GM19240 (cell line): ENCODE results near the gene DEPDC5.
"Not testable (repeated sequence)": the region's sequence is repeated elsewhere in the genome, so short reads cannot be mapped to it uniquely, and the experiment has no call there.

ENCODE experiments used
- DNase-seq: peaks from one replicate; pipeline ENCODE4 v3.0.0; 2011; ENCODE audit warnings: low spot score; ENCODE audit not compliant: insufficient read length

The DEPDC5 gene

DNA sequence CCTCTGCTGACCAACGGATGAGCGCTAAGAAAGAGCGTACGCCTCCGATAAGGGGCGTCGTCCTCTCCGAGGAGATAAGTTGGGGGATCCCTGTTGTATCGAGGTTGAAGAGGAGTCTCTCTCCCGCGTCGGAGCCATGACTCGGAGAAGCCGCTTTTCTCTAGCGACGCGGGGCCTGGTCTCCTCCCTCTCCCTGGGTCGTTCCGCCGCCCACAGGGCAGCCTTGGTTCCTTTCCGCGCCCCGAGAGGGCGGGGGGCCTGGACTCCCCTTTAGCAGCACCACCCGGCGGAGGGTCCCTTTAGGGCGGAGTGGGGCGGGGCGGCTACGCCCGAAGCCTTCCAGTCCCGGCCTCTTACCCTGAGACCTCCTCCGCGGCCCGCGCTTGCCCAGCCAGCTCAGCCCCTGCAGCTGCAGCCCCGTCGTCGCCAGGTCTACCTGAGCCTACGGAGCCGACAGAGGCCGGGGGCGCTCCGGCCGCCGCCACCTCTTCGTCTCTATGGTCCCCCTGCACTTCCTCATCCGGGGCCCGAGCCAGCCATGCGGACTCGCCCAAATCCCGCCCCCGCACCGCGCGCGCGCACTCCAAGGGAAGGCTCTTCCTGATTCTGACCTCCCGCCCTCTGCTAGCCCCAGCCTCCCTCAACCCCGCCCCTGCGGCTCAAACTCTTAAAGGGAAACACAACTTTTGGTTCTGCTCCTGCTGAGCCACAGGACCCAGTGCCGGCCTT lies 4.0 kb upstream of the DEPDC5 start, which contains the start of gene PRR14L:
Gene PRR14L, minus strand, starts transcription at position 497 of the 729 bp plus-strand sequence. CDS start 11,272 bp downstream, outside the sequence.
- peak; percentile 79 for DNase-seq

DNA sequence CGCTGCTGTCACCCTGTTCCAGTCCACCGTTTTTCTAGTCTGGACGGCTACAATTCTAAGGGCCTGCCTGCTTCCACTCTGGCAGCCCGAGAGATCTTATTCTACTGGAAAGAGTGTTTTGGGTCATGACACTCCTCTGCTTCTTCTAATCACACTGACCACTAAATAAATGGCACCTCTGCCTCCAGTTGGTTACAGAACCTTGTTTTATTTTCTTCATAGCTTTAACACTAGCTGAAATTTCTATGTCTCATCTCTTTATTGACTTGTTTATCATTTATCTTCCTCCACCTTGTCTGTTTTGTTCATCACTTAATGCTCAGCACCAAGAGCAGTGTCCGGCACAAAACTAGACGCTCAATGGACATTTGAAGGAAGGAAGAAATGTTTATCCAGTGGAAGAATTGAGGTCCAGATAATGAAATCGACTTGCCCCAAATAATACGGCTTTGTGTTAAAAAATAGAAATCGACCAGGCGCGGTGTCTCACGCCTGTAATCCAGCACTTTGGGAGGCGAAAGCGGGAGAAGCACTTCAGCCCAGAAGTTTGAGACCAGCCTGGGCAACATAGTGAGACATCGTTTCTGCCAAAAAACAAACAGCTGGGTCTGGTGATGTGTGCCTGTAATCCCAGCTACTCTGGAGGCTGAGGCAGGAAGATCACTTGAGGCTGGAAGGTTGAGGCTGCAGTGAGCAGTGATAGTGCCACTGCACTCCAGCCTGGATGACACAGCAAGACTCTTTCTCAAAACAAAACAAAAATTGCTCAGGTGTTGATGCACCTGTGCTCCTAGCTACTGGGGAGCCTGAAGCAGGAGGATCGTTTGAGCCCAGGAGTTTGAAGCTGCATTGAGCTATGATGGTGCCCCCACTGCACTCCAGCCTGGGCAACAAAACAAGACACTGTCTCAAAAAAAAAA lies 3.2 kb upstream of the DEPDC5 start:
- no peak for DNase-seq

DNA sequence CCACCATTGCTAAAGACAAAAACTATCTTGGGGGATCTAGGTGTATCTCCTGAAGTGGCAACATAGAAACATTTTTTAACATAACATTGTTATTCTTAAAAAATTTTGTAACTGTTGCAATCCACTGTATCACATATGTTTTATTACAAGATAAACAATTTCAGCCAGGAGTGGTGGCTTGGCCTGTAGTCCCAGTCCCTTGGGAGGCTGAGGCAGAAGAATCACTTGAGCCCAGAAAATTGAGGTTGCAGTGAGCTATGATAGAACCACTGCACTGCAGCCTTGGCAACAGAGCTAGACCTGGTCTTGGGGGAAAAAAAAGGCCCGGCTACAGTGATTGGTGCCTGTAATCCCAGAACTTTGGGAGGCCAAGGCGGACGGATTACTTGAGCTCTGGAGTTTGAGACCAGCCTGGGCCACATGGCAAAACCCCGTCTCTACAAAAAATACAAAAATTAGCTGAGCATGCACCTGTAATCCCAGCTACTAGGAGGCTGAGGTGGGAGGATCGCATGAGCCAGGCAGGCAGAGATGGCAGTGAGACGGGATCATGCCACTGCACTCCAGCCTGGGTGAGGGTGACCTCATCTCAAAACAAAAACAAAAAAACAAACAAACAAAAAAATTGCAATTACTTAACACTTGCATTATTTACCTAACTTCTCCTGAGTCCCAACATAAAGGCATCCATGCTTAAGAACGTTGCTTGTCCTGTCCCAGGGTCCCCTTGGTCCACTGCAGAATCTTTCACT lies 1.5 kb upstream of the DEPDC5 start:
- DNase-seq = no peak

DNA sequence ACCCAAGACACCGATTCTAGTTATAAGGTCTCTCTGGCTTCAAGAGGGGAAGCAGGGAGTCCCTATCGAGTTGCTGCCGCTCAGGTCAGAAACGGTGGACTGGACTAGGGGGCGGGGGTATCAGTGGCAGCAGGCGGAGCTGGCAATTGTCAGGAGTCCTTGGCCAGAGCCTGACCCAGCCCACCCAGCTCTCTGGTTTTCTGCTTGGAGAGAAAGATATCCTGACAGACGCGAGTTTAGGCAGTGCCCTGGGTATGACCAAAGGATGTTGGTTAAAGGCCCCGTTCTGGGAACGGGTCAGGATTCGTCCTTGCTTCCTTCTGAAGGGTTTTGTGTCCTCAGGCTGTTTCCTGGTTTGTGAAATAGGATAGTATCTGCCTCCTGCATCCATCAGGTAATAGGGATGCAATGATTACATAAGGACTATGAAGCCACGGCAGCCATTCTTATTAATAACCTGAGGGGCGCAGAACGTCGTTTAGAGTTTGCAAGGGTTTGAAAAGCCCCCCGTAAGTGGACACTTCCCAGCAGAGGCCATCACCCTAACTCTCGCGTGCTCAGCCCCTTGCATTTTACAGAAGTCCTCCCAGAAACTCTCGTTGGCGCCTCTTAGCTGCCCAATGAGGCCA lies 700 bp upstream of the DEPDC5 start:
- no peak for DNase-seq

DNA sequence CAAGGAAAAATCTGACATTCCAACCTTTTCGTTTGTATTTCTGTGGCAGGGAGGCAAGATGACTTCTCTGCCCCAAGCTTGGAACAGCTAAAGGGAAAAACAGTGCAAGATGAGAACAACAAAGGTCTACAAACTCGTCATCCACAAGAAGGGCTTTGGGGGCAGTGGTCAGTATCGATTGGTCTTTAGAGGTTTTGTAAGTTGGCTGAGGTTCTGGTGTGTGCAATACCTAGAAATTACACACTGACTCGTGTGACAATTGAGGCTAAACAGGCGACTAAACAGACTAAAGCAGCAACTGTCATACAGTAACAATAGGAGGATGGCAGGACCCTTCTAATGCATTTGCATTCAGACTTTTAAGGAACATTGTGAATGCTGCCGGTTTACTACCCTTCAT lies 994 bp downstream of the DEPDC5 start:
- DNase-seq = no peak

DNA sequence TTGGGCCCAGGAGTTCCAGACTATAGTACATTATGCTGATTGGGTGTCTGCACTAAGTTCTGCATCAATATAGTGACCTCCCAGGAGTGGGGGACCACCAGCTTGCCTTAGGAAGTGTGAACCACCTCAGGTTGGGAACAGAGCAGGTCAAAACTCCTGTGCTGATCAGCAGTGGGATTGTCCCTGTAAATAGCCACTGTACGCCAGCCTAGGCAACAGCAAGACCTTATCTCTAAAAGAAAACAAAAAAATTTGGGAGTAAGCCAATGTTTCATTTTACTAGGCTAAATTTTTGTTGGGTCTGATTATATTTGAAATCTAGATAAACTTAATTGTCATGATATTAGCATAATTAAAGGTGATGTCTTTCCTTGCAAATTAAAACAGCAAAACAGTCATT lies 3.4 kb downstream of the DEPDC5 start:
- DNase-seq = no peak

DNA sequence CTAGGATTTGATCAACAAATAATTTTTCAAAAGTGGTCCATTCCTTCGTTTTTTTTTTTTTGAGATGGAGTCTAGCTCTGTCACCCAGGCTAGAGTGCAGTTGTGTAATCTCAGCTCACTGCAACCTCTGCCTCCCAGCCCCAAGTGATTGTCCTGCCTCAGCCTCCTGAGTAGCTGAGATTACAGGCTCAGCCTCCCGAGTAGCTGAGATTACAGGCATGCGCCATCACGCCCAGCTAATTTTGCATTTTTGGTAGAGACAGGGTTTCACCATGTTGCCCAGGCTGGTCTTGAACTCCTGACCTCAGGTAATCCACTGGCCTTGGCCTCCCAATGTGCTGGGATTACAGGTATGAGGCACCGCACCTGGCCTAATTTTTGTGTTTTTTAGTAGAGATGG lies 5.0 kb downstream of the DEPDC5 start:
- DNase-seq = not testable (repeated sequence)

DNA sequence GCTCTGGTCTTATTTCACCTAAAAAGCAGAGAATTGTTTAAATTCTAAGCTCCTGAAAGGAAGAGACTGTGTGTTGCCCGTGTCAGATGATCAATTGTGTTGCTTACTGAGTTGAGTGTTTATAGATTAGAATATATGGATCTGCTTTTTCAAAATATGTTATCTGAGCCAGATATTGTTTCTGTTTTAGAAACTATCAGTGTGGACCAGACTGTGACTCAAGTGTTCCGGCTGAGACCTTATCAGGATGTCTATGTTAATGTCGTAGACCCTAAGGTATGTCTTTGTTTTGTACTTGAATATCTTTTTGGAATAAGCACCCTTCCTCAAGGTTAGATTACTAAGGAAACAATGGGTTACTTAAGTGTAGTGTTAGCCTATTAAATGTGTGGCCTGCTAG lies 11.0 kb downstream of the DEPDC5 start:
- no peak for DNase-seq

DNA sequence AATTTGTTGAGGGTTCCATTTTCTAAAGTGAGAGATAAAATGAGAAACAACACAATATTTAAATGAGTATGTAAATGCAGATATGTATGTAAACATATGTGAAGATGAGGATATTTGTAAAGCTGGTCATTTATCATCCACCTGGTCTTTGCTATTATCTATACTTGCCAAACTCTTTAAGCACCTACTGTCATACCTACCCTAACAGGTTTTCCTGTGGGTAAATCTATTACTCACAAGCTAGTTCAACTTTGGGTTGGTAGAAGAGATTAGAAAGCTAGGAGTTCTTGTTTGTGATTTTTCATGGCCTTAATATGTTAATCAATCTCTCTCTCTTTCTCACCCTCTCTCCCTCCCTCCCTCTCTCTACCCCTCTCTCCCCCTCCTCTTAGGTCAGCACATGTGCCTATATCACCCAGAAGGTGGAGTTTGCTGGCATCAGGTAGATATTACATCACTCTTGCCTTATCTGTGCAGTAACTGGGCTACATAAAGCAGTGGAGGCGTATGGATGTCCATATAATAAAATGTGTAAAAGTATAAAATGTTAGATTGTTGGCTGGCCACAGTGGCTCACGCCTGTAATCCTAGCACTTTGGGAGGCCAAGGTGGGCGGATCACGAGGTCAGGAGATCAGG lies 14.7 kb downstream of the DEPDC5 start:
- no peak for DNase-seq

DNA sequence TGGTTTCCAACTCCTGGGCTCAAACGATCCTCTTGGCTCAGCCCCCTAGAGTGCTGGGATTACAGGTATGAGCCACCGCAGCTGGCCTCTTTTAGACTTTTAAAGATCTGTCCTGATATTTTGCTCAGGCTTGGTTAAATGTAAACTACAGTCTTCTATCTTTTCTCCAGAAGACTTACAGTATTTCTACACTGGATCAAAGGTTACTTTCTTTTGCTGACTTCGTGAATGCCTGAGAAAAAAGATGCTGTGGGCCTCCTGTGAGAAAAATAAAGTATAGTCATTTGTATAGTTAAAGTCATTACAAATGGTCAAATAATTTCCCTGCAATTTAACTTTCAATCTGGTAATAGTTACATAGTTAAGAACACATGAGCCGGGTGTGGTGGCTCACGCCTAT lies 19.6 kb downstream of the DEPDC5 start:
- no peak for DNase-seq

DNA sequence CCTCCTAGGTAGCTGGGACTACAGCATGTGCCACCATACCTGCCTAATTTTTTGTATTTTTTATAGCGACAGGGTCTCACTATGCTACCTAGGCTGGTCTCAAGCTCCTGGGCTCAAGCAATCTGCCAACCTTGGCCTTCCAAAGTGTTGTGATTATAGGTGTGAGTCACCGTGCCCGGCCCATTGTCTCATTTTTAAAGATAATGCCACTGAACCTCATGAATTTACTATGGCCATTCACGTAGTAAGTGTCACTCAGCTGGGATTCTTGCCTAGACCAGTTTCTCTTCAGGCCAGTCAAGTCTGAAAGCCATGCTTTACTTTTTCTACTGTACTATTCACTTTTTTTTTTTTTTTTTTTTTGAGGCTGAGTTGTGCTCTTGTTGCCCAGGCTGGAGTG lies 22.4 kb downstream of the DEPDC5 start:
- DNase-seq = no peak

DNA sequence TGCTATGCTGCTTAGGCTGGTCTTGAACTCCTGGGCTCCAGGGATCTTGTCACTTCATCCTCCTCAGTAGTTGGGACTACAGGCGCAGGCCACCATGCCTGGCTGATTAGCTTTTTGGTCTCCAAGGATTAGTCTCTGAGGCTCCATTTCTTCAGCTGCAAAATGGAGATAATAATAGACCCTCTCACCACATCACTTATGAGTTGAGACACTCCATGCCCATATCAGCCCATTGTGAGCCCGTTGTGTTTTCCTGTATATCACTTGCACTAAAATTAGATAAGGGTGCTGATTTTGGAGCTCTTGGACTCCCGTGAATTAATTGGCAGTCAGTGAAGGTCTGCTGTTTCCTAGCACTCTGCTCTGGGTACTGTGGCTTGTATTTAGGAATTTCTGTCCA lies 36.0 kb downstream of the DEPDC5 start:
- DNase-seq = no peak

DNA sequence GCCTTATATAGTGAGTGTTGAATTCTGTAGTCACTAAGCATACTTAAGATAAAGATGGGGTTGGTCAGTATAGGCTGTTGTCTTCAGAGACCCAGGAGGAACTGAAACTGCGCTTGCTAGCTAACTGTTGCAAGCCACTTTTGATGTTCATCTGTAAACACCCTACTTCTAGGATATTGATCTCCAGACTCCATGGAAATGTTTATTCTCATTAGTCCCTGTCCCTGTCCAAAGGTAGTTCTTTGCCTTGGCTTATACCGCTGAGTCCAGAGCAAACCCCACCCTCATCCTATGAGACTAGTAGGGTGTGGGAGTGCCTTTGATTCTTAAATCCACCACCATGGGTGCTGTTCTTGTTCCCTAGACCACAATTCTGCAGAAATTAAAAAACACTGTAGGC lies 36.4 kb downstream of the DEPDC5 start:
- DNase-seq = no peak

DNA sequence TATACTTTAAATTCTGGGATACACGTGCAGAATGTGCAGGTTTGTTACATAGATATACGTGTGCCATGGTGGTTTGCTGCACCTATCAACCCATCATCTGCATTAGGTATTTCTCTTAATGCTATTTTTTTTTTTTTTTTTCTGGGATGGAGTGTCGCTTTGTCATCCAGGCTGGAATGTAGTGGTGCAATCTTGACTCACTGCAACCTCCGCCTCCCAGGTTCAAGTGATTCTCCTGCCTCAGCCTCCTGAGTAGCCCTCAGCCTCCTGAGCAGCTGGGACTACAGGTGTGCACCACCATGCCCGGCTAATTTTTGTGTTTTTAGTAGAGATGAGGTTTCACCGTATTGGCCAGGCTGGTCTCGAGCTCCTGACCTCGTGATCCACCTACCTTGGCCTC lies 45.5 kb downstream of the DEPDC5 start:
- DNase-seq = not testable (repeated sequence)

DNA sequence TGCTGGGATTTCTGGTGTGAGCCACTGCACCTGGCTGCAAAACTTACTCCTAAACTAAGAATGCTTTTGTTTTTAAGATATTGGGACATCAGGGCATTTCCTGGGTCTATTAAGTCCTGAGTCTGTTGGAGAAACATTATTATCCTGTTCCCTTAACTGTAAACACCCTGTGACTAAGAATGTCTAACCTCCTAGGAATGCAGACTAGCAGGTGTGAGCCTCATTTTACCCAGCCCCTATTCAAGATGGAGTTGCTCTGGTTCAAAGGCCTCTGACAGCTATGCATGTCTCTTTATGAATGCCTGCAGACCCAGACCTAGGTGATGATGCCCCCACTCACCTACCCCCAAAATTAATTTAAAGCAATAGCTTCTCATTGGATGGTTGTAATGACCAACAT lies 46.2 kb downstream of the DEPDC5 start:
- no peak for DNase-seq

DNA sequence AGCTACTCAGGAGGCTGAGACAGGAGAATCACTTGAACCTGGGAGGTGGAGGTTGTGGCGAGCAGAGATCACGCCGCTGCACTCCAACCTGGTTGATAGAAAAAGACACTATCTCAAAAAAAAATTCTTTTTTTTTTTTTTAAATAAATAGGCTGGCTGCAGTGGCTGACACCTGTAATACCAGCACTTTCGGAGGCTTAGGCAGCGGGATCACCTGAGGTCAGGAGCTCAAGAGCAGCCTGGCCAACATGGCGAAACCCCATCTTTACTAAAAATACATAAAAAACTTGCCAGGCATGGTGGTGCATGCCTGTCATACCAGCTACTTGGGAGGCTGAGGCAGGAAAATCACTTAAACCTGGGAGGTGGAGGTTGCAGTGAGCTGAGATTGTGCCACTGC lies 47.0 kb downstream of the DEPDC5 start:
- DNase-seq = not testable (repeated sequence)

DNA sequence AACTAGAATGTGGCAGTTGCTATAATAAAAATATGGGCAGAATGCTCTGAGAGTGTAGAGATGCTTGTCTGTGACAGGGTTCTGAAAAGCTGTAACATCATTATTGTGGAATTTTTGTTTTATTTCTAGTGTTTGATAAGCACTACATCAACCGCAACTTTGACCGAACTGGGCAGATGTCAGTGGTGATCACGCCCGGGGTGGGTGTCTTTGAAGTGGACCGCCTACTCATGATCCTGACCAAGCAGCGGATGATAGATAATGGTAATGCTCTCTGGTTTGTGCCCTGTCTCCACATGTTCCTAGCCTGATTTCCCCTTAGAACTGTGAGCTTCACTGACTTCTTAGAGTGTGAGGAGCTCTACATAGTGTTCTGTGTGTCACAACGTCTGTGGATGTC lies 48.8 kb downstream of the DEPDC5 start:
- no peak for DNase-seq

DNA sequence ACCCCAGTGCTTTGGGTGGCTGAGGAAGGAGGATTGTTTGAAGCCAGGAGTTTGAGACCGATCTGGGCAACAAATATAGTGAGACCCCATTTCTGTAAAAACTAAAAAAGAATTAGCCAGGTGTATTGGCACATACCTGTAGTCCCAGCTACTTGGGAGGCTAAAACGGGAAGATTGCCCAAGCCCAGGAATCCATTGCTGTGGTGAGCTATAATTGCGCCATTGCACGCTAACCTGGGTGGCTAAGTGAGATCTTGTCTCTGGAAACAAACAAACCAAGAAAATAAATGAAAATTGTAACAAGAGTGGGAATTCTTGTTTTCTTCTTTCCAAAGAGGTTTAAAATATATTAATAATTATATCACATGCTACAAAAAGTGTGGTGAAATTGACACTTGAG lies 52.9 kb downstream of the DEPDC5 start:
- DNase-seq = no peak

DNA sequence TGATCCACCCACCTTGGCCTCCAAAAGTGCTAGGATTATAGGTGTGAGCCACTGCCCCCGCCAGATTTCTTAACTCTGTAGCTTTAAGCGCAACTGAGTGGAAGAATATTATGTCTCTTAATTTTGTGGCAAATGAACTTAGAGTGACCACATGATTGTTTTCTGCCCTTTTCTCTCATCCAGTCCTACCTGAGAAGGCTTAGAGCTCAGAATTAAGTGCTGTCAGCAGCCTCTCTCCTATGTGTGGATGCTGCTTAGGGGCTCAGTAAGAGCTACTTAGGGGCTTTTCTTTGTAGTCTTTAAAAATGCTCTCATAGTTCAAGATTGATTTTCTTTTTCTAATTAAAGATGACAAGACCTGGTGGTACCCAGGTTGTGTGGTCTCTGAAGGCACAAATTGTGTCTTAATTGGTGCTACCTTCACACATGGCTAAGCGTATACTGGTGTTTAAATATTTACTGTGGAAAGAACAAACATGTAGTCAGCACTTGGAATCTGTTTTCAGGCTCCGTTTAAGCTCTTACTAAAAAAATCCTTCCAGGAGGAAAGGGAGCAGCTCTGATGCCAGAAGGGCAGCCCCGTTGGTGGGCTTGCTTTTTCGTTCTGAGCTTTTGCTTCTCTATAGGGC lies 59.3 kb downstream of the DEPDC5 start:
- no peak for DNase-seq

DNA sequence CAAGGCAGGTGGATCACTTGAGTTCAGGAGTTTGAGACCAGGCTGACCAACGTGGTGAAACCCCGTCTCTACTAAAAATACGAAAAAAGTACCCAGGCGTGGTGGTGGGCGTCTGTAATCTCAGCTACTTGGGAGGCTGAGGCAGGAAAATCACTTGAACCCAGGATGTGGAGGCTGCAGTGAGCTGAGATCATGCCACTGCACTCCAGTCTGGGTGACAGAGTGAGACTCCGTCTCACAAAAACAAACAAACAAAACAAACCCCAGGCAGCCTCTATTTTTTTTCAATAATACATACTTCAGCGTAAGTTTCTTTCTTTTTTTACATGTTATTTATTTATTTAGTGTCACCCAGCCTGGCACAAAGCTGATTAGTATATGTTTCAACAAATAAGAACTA lies 60.1 kb downstream of the DEPDC5 start:
- DNase-seq = not testable (repeated sequence)
